HepG2 (cell line): ENCODE results near the gene CTDNEP1. TPM values are rescaled to one million over a fixed set of nuclear protein-coding genes. Genes with fewer than 3 reads are reported as not detected.

Experiments used
- CBFB ChIP-seq: sonication (generic); formaldehyde crosslinking; IDR thresholded peaks from 2 replicates; pipeline ENCODE4 v1.4.0; 2020; ENCODE audit warnings: missing genetic modification reagents
- GPN1 ChIP-seq: sonication (generic); formaldehyde crosslinking; IDR thresholded peaks from 2 replicates; pipeline ENCODE4 v1.5.1; 2020; ENCODE audit warnings: missing genetic modification reagents, borderline replicate concordance
- SMC3 ChIP-seq: IDR thresholded peaks from 2 replicates; pipeline ENCODE4 v1.6.1; 2011; ENCODE audit warnings: low read length, improper control_type of control experiment
- SP1 ChIP-seq, 2 experiments: fragments of 450-650 bp in 1 of 2; sonication (generic) in 1 of 2; formaldehyde crosslinking in 1 of 2; IDR thresholded peaks; 2 replicates each; pipeline versions ENCODE4 v1.4.0 to v1.6.1; 2016 to 2020; ENCODE audit warnings: missing genetic modification reagents in 1 of 2
- ZBTB7B ChIP-seq: sonication (generic); formaldehyde crosslinking; IDR thresholded peaks from 2 replicates; pipeline ENCODE4 v1.4.0; 2020; ENCODE audit warnings: missing genetic modification reagents
- ZNF512B ChIP-seq: sonication (generic); formaldehyde crosslinking; IDR thresholded peaks from 2 replicates; pipeline ENCODE4 v1.5.1; 2020; ENCODE audit warnings: missing genetic modification reagents, mild to moderate bottlenecking, borderline replicate concordance
- ZNF513 ChIP-seq: sonication (generic); formaldehyde crosslinking; conservative IDR thresholded peaks from 2 replicates; pipeline ENCODE4 v1.5.0; 2020; ENCODE audit warnings: missing genetic modification reagents
- polyA plus RNA-seq, 8 experiments: library from polyadenylated mRNA; depleted of rRNA in 3 of 8; stranded (reverse) in 7 of 8; unstranded in 1 of 8; fragments of >200 nt; fragmentation: Illumina TruSeq in 4 of 8; extraction: Trizol in 4 of 8; gene quantifications; 2 replicates each; pipeline versions ENCODE4 v1.2.1 to v1.2.3, GENCODE V29; 2011 to 2016; ENCODE audit warnings: low read depth in 4 of 8, missing spikeins in 1 of 8, mixed read lengths in 1 of 8; ENCODE audit not compliant: insufficient read depth in 1 of 8
- total RNA-seq, 5 experiments: library from RNA; depleted of rRNA; stranded (reverse); fragments of >200 nt; fragmentation: Illumina TruSeq; extraction: Trizol; gene quantifications; 2 replicates each; pipeline ENCODE4 v1.2.3, GENCODE V29; 2016; ENCODE audit warnings: low read depth in 1 of 5
- TF ChIP-seq, protein P1 (sequence below): sonication (generic); formaldehyde crosslinking; IDR thresholded peaks from 2 replicates; pipeline ENCODE4 v1.4.0; 2020; ENCODE audit warnings: missing genetic modification reagents
- TF ChIP-seq, protein P2 (sequence below): sonication (generic); formaldehyde crosslinking; IDR thresholded peaks from 2 replicates; pipeline ENCODE4 v1.4.0; 2020; ENCODE audit warnings: mild to moderate bottlenecking, missing genetic modification reagents, borderline replicate concordance

CTDNEP1 gene
- total and polyA plus RNA-seq, 2 of the 13 experiments (the other 11 are each of a cell fraction or from before 2014, with no cell fraction given) = 19.8 to 118 TPM

DNA sequence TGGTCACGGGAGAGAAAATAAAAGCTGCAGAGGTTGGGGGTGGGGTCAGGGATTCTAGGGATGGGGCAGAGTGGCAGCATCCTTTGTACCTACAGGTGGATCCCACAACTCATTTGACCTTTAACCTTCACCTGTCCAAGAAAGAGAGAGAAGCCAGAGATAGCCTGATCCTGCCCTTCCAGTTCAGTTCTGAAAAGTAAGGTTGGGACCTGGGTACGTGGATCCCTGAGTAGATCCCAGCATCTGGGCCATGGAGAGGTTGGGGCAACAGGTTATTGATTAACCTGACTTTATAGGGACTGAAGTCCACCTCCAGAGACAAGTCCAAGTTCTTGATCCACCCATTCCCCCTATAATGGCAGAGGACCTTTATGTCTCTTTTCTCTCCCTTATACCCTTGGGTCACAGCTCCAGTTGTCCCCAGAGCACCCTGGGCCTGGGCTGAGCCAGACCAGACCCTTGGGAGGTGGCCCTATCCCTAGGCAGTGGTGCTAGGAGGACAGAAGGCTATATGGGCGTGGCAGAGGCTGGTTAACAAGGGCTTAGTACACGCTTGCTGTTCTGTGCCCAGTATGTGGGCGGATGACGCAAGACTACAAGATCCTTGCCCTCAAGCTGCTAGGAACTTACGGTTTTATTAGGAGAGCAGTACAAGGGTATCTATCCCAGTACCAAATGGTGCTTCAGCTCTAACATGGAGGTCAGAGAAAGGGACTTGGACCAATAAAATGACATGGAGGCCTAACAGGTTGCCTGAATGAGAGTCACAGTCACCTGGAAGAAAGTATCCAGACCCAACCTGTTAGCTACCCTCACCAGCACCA is 7.4 kb upstream of the CTDNEP1 start (continued):
- TF ChIP-seq, protein P1, sequence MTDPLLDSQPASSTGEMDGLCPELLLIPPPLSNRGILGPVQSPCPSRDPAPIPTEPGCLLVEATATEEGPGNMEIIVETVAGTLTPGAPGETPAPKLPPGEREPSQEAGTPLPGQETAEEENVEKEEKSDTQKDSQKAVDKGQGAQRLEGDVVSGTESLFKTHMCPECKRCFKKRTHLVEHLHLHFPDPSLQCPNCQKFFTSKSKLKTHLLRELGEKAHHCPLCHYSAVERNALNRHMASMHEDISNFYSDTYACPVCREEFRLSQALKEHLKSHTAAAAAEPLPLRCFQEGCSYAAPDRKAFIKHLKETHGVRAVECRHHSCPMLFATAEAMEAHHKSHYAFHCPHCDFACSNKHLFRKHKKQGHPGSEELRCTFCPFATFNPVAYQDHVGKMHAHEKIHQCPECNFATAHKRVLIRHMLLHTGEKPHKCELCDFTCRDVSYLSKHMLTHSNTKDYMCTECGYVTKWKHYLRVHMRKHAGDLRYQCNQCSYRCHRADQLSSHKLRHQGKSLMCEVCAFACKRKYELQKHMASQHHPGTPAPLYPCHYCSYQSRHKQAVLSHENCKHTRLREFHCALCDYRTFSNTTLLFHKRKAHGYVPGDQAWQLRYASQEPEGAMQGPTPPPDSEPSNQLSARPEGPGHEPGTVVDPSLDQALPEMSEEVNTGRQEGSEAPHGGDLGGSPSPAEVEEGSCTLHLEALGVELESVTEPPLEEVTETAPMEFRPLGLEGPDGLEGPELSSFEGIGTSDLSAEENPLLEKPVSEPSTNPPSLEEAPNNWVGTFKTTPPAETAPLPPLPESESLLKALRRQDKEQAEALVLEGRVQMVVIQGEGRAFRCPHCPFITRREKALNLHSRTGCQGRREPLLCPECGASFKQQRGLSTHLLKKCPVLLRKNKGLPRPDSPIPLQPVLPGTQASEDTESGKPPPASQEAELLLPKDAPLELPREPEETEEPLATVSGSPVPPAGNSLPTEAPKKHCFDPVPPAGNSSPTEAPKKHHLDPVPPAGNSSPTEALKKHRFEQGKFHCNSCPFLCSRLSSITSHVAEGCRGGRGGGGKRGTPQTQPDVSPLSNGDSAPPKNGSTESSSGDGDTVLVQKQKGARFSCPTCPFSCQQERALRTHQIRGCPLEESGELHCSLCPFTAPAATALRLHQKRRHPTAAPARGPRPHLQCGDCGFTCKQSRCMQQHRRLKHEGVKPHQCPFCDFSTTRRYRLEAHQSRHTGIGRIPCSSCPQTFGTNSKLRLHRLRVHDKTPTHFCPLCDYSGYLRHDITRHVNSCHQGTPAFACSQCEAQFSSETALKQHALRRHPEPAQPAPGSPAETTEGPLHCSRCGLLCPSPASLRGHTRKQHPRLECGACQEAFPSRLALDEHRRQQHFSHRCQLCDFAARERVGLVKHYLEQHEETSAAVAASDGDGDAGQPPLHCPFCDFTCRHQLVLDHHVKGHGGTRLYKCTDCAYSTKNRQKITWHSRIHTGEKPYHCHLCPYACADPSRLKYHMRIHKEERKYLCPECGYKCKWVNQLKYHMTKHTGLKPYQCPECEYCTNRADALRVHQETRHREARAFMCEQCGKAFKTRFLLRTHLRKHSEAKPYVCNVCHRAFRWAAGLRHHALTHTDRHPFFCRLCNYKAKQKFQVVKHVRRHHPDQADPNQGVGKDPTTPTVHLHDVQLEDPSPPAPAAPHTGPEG (CRISPR knock-in tag) = no peak
- TF ChIP-seq ZBTB7B (CRISPR knock-in tag) (no peak; the same call in 1 of the 2 replicates), CBFB (no peak), SMC3 (no peak), ZNF512B (CRISPR knock-in tag) (no peak), SP1 (IDR thresholded peaks at IDR 0.05) (no peak), SP1 (CRISPR knock-in tag; IDR thresholded peaks at IDR 0.05) (peak; percentile 23; the same call in 1 of the 2 replicates), GPN1 (no peak), ZNF513 (CRISPR knock-in tag) (no peak)
- TF ChIP-seq, protein P2, sequence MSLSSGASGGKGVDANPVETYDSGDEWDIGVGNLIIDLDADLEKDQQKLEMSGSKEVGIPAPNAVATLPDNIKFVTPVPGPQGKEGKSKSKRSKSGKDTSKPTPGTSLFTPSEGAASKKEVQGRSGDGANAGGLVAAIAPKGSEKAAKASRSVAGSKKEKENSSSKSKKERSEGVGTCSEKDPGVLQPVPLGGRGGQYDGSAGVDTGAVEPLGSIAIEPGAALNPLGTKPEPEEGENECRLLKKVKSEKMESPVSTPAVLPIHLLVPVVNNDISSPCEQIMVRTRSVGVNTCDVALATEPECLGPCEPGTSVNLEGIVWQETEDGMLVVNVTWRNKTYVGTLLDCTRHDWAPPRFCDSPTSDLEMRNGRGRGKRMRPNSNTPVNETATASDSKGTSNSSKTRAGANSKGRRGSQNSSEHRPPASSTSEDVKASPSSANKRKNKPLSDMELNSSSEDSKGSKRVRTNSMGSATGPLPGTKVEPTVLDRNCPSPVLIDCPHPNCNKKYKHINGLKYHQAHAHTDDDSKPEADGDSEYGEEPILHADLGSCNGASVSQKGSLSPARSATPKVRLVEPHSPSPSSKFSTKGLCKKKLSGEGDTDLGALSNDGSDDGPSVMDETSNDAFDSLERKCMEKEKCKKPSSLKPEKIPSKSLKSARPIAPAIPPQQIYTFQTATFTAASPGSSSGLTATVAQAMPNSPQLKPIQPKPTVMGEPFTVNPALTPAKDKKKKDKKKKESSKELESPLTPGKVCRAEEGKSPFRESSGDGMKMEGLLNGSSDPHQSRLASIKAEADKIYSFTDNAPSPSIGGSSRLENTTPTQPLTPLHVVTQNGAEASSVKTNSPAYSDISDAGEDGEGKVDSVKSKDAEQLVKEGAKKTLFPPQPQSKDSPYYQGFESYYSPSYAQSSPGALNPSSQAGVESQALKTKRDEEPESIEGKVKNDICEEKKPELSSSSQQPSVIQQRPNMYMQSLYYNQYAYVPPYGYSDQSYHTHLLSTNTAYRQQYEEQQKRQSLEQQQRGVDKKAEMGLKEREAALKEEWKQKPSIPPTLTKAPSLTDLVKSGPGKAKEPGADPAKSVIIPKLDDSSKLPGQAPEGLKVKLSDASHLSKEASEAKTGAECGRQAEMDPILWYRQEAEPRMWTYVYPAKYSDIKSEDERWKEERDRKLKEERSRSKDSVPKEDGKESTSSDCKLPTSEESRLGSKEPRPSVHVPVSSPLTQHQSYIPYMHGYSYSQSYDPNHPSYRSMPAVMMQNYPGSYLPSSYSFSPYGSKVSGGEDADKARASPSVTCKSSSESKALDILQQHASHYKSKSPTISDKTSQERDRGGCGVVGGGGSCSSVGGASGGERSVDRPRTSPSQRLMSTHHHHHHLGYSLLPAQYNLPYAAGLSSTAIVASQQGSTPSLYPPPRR = 0 out of 2 replicates have a peak, but pooled peaks have one; percentile 32
